NCI-H510A treated with DMSO at 0.1 percent for 48 hours (cell line): ENCODE results near the gene VDR.
A peak's percentile ranks its signal among the peaks of the same experiment; 100 is the strongest.
"Not testable (repeated sequence)": the region's sequence is repeated elsewhere in the genome, so short reads cannot be mapped to it uniquely, and the experiment has no call there.

Source experiments
- DNase-seq: peaks from one replicate; lab custom pipeline; 2025; lab: John Stamatoyannopoulos, UW

The VDR gene

GRCh38 chr12:47848853-47849252 is 55.9 kb downstream of the VDR start:
- no peak for DNase-seq

DNA sequence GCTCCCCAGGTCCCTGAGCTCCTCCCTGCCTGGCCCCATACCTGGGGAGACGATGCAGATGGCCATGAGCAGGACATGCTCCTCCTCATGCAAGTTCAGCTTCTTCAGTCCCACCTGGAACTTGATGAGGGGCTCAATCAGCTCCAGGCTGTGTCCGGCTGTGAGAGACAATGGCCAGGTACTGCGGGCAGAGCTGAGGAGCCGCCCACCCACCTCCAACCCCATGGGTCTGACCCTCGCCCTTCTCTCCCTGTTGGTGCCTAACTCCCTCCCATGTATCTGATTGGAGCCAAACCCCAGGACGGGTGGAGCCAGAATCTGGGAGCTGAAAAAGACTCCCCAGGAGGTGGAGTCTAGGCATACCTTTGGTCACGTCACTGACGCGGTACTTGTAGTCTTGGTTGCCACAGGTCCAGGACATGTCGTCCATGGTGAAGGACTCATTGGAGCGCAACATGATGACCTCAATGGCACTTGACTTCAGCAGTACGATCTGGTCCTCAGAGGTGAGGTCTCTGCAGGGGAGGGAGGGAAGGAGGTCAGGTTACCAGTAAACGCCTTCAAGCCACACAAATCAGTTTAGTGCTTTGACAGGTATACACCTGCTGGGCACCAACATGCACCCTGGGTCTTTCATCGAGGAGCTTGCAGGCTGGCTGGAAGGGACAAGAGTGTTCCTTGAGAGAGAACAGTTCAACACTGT is 58.3 kb downstream of the VDR start:
- DNase-seq = peak; percentile 76

GRCh38 chr12:47845081-47845480 is 59.7 kb downstream of the VDR start:
- no peak for DNase-seq

GRCh38 chr12:47844264-47845019 is 60.4 kb downstream of the VDR start:
- DNase-seq = no peak

GRCh38 chr12:47843226-47843980 is 61.4 kb downstream of the VDR start:
- no peak for DNase-seq

DNA sequence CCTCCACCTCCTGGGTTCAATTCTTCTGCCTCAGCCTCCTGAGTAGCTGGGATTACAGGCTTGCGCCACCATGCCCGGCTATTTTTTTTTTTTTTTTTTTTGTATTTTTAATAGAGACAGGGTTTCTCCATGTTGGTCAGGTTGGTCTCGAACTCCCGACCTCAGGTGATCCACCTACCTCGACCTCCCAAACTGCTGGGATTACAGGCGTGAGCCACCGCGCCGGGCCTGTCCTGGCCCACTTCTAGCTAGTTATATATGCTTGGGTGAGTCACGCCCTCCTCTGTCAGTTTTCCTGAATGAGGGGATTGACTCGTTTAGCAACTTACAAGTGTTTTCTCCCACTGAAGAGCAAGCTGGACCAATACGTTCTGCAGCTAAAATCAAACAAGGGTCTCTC is 62.3 kb downstream of the VDR start:
- not testable (repeated sequence) for DNase-seq

- no peak for DNase-seq
Observed at GRCh38 chr12:47841910-47842309, 62.9 kb downstream of the VDR start.

DNA sequence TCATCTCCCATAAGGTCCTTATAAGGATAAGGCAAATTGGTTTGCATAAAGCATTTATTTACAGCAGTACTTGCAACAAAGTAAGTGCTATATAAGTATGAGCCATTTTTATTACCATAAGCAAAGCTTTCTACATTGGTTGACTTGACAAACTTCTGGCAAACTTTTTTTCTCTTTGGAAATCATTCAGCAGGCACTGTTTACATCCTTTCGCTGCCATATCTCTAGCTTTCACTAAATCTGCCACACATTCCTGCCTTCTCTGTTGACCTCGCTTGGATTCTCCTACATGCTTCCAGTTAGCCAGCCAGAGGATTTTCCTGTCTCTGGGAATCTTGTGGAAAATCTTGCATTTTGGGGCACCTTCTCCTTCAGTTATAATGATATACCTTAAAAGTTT is 63.3 kb downstream of the VDR start:
- DNase-seq = no peak

GRCh38 chr12:47840571-47840970 is 64.2 kb downstream of the VDR start:
- no peak for DNase-seq

DNA sequence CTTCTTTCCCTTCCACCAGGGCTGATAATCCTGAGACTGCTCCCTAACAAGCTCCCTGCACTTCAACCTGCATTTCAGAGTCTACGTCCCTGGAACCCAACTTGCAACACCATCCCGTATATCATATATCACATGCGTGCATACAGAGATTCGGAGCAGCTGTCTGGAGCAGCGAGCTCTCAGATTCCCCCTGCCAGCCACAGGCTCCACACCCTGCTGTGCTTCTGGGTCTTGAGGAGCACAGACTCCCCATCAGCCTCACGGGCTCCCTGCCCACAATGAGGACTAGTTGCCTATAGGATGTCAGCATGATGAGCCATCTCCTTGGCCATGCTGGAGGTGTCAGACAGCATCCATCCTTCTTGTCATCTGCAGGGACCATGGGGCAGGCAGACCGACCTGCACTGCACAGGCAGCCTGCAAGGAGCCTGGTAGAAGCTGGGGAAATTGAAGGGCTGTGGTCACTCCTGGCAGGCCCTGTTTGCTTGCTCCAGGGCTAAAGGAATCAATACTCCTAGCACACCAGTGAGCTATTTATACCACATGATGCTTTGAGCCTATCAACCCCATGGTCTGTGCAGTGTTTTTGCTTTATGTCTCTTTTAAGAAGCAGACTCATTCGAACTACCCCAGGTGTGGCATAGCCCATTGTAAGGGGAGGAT is 65.4 kb downstream of the VDR start:
- no peak for DNase-seq

GRCh38 chr12:47838286-47838931 is 66.4 kb downstream of the VDR start:
- DNase-seq = peak; percentile 14

- DNase-seq = peak; percentile 78
Observed at GRCh38 chr12:47837190-47838171, 67.3 kb downstream of the VDR start.

GRCh38 chr12:47835831-47836155 is 69.0 kb downstream of the VDR start:
- DNase-seq = no peak

DNA sequence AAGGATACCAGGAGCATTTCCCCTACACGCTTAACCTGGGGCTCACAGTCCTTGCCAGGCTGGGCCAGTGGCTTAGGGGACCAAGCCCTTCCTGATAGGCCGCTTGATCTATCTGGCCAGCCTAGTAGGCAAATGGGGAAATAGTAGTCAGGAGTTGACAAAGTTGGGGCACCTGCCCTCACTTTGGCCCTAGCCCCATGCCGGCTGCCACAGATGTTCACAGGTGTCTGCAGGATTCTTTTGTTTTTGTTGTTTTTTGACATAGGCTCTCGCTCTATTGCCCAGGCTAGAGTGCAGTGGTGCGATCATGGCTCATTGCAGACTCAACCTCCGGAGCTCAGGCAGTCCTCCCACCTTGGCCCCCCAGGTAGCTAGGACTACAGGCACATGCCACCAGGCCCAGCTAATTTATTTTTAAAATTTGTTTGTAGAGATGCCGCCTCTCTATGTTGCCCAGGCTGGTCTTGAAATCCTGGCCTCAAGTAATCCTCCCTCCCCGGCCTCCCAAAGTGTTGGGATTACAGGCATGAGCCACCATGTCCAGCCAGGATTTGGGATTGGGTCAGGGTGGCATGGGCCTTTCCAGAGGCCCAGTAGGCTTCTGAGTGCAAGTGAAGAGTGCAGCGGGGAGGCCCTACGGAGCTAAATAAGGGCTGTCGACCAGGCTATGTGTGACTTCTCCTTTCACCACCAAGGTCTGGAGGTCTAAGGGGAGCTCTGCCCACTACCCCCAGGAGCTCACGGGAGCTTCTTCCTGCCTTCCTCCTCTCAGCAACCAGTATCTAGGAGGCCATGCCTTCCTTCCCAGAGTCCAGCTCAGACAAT is 69.6 kb downstream of the VDR start:
- DNase-seq = no peak

GRCh38 chr12:47834199-47834903 is 70.4 kb downstream of the VDR start:
- no peak for DNase-seq

DNA sequence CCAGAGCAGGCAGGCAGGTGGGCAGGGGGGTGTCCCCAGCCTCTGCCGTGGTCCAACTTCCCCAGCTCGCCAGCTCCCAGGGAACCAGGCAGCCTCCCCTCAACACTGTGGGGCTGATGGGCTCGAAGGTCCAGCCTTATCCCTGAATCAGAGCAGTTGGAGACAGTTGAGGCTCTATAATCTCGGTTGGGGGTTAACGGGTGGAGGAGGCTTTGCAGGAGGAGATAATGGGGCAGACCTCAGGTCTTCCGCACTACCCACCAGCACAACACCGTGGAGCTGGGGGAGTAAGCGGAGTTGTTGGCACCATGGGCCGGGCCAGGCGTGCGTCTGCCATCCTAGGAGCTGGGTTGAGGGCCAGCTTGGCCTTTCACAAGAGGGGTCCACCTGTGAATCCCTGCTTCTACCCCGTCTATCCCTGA is 71.2 kb downstream of the VDR start:
- DNase-seq = no peak

DNA sequence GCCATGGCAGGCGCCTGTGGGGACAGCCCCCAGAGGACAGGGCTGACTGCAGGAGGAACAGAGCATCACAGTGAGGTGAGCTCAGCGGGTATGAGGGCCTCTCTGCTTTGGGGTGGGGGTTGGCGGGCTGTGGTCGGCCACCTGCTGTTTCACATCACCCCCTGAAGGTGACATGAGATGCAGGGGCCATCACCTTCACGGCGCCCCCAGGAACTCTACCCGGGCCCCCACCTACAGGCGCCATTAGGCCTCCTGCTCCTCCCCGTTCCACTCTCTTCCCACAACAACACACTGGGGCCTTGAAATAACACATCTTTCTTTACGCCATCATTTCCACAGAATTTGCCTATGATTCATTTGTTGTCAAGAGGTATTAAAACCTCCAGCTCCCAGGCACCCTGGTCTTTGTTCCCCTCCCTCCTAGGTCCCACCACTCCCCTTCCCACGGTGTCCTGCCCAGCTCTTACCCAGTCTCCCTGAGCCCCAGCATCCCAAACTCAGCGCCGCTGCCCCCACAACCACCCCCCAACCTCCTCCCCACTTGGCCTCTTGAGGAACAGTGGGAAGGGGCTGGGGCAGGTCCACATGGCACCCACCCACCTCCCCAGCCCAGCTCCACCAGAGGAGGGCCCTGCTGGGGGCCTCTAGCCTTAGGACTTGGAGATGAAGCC is 72.4 kb downstream of the VDR start:
- no peak for DNase-seq

DNA sequence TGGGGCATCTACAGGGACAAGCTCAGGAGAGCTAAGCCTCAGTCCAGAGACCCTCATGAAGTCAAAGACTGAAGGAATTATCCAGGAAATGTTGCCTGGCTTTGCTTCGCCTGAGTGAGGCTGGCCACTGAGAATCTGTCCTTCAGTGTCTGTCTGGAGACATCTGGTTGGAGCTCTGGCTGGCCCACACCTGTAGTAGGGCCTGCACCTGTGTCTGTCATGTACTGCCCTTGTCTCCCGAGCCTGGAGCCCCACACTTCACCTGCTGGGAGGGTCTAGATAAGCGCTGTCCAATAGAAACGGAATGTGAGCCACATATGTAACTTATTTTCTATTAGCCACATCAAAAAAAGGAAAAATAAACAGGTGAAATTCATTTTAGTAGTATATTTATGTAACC is 75.2 kb downstream of the VDR start:
- no peak for DNase-seq
